IPS-18a (cell line): ENCODE measurements around the gene DDX24.

Source experiments
- H3K27ac ChIP-seq: one replicate; pipeline ENCODE4 v1.5.1; 2013; ENCODE audit warnings: low read length
- H3K27me3 ChIP-seq: one replicate; pipeline ENCODE4 v1.6.1; 2013; ENCODE audit warnings: mild to moderate bottlenecking, low read length; ENCODE audit not compliant: control insufficient read depth, insufficient read depth
- H3K36me3 ChIP-seq: one replicate; pipeline ENCODE4 v1.6.1; 2013; ENCODE audit warnings: low read depth, low read length; ENCODE audit not compliant: control insufficient read depth
- H3K4me1 ChIP-seq: one replicate; pipeline ENCODE4 v1.6.1; 2013; ENCODE audit warnings: low read depth, low read length; ENCODE audit not compliant: control insufficient read depth
- H3K4me3 ChIP-seq: one replicate; pipeline ENCODE4 v1.5.1; 2013; ENCODE audit warnings: low read length
- H3K9ac ChIP-seq: one replicate; pipeline ENCODE4 v1.6.1; 2013; ENCODE audit warnings: mild to moderate bottlenecking, low read length, moderate library complexity
- H3K9me3 ChIP-seq: one replicate; pipeline ENCODE4 v1.6.1; 2013; ENCODE audit warnings: low read depth, low read length; ENCODE audit not compliant: control insufficient read depth

The DDX24 gene

GRCh38 chr14:93998871-93999403 lies 82.1 kb downstream of the DDX24 start:
- H3K4me3 ChIP-seq, result no peak overlapping the region
- no peaks in the 10 kb centered on the region for H3K27me3 ChIP-seq
- H3K9ac ChIP-seq, result no peak overlapping the region
- no peaks in the 10 kb centered on the region for H3K9me3 ChIP-seq
- no peaks in the 10 kb centered on the region for H3K4me1 ChIP-seq
- no peaks in the 10 kb centered on the region for H3K36me3 ChIP-seq
- H3K27ac ChIP-seq, result no peak overlapping the region
